Prostate gland (tissue), 2 donors: ENCODE data around the gene MBLAC1. TPM values are rescaled to one million over a fixed set of nuclear protein-coding genes. Genes with fewer than 3 reads are reported as not detected.

ENCODE experiments used
- DNase-seq: peaks from one replicate; pipeline ENCODE4 v3.0.0-alpha.2; 2019; ENCODE audit warnings: low spot score
- H3K27ac ChIP-seq, 2 donors: fragments of 200-600 bp; sonication (generic); 2 replicates each; pipeline ENCODE4 v1.5.1; 2017 to 2019
- H3K27me3 ChIP-seq: fragments of 200-600 bp; sonication (generic); replicated peaks from 2 replicates; pipeline ENCODE4 v1.5.1; 2019; ENCODE audit not compliant: insufficient read depth
- H3K36me3 ChIP-seq, 2 donors: fragments of 200-600 bp; sonication (generic); 1 replicate in 1 of 2; 2 replicates in 1 of 2; pipeline versions ENCODE4 v1.5.1 to v1.8.1; 2017 to 2019
- H3K4me1 ChIP-seq: fragments of 200-600 bp; sonication (generic); replicated peaks from 2 replicates; pipeline ENCODE4 v1.5.1; 2019
- H3K4me3 ChIP-seq, 2 donors: fragments of 200-600 bp; sonication (generic); 2 replicates each; pipeline ENCODE4 v1.5.1; 2017 to 2019
- H3K9me3 ChIP-seq: fragments of 200-600 bp; sonication (generic); 2 replicates; pipeline ENCODE4 v1.5.1; 2017
- POLR2A ChIP-seq: fragments of 450-650 bp; IDR thresholded peaks from one replicate; pipeline ENCODE4 v1.6.1; 2016; ENCODE audit warnings: antibody characterized with exemption, mild to moderate bottlenecking
- POLR2AphosphoS5 ChIP-seq: sonication (generic); formaldehyde crosslinking; IDR thresholded peaks from one replicate; pipeline ENCODE4 v1.6.1; 2017; ENCODE audit warnings: antibody characterized with exemption
- WGBS: methylation state at CpG from one replicate; pipeline ENCODE4 v1.1.5; 2018; 5-methylcytosine and 5-hydroxymethylcytosine counted together
- intact Hi-C: fragments of 100-400 bp; cut with DNase I; formaldehyde crosslinking; loops from one replicate; pipeline ENCODE4 v1.14.2; 2022
- total RNA-seq, 2 donors: library from RNA; depleted of rRNA; stranded (reverse); fragments of >200 nt; gene quantifications; one replicate each; pipeline ENCODE4 v1.1.0, GENCODE V29; 2016
- TF ChIP-seq, protein P1 (sequence below), 4 experiments: fragments of 200-600 bp in 2 of 4; fragments of 450-650 bp in 2 of 4; sonication (generic) in 2 of 4; IDR thresholded peaks; 1 replicate in 3 of 4; 2 replicates in 1 of 4; pipeline ENCODE4 v1.5.1; 2016 to 2019; ENCODE audit warnings: antibody characterized with exemption in 4 of 4, mild to moderate bottlenecking in 2 of 4, moderate library complexity in 2 of 4

MBLAC1 gene
- total RNA-seq, 2 donors from 2014 or later, result 4.4 to 6.1 TPM

GRCh38 chr7:100152937-100153666 lies 26.3 kb downstream of the MBLAC1 start:
- DNase-seq, result no peak
- no peaks in the 10 kb centered on the region for H3K27me3 ChIP-seq
- H3K9me3 ChIP-seq, result no peaks in the 10 kb centered on the region
- no peak overlapping the region for H3K4me3 ChIP-seq
- intact Hi-C loops, result no loop called here
- peaks cover 5% of the 10 kb centered on the region for H3K4me1 ChIP-seq
- peaks cover 0 to 4% of the 10 kb centered on the region in 2 donors for H3K36me3 ChIP-seq
- no peak overlapping the region for H3K27ac ChIP-seq
- TF ChIP-seq POLR2AphosphoS5, result no peak
- 87% methylated on average over 18 of the region's 18 CpGs for WGBS

DNA sequence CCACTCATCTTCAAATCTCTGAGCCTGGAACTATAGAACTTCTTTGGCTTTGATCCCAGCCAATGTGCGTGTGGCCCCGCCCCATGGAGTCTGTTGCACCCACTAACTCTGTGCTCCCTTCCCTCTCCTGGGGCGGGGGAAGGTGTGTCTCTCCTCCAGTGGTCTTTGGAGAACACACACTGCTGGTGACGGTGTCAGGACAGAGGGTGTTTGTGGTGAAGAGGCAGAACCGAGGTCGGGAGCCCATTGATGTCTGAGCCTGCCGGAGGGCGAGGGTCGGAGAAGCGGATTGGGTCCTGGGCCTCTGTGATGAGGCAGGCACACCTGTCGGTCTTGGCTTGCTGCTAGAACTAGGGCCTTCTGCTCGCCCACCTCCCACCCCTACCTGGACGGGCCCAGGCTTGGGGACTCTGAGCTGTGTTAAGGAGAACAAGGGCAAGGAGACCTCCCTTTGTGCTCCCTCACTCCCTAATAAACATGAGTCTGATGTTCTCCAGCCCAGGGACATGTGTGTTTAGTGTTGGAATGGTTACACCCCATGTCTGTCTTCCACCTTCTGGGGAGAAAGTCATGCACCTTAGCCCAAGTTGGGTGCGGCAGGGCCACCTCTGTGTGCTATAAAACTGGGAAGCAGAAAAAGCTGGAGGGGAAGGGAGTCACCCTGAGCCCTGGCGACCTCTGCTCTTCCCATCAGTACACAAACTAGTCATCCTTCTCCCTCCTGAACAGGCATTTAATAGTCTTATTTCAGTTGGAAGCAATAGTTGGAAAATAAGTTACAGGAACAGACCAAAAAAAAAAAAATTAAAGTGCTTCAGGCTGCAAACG lies 27.2 kb downstream of the MBLAC1 start:
- Histone ChIP-seq H3K27me3 (no peaks in the 10 kb centered on the region), H3K4me1 (peaks cover 5% of the 10 kb centered on the region), H3K27ac (no peak overlapping the region), H3K4me3 (no peak overlapping the region), H3K9me3 (no peaks in the 10 kb centered on the region), H3K36me3 (peaks cover 0 to 4% of the 10 kb centered on the region in 2 donors)
- 72% methylated on average over 16 of the region's 16 CpGs for WGBS
- intact Hi-C loops, result no loop called here
- TF ChIP-seq, protein P1, sequence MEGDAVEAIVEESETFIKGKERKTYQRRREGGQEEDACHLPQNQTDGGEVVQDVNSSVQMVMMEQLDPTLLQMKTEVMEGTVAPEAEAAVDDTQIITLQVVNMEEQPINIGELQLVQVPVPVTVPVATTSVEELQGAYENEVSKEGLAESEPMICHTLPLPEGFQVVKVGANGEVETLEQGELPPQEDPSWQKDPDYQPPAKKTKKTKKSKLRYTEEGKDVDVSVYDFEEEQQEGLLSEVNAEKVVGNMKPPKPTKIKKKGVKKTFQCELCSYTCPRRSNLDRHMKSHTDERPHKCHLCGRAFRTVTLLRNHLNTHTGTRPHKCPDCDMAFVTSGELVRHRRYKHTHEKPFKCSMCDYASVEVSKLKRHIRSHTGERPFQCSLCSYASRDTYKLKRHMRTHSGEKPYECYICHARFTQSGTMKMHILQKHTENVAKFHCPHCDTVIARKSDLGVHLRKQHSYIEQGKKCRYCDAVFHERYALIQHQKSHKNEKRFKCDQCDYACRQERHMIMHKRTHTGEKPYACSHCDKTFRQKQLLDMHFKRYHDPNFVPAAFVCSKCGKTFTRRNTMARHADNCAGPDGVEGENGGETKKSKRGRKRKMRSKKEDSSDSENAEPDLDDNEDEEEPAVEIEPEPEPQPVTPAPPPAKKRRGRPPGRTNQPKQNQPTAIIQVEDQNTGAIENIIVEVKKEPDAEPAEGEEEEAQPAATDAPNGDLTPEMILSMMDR (IDR thresholded peaks at IDR 0.05), result no peak
- TF ChIP-seq POLR2AphosphoS5, result no peak
- TF ChIP-seq POLR2A, result no peak
- no peak for DNase-seq

GRCh38 chr7:100154651-100155491 lies 28.1 kb downstream of the MBLAC1 start:
- 71% methylated on average over 26 of the region's 30 CpGs for WGBS
- Histone ChIP-seq H3K27me3 (no peaks in the 10 kb centered on the region), H3K27ac (no peak overlapping the region), H3K4me1 (peaks cover 4% of the 10 kb centered on the region), H3K9me3 (no peaks in the 10 kb centered on the region), H3K4me3 (no peak overlapping the region), H3K36me3 (peaks cover 0 to 4% of the 10 kb centered on the region in 2 donors)
- TF ChIP-seq, protein P1 (IDR thresholded peaks at IDR 0.05), result no peak
- TF ChIP-seq POLR2A (no peak), POLR2AphosphoS5 (no peak)
- no peak for DNase-seq
- intact Hi-C loops, result no loop called here

- H3K36me3 ChIP-seq, result peaks cover 0 to 4% of the 10 kb centered on the region in 2 donors
- DNase-seq, result no peak
- H3K4me1 ChIP-seq, result no peaks in the 10 kb centered on the region
- TF ChIP-seq, protein P1 (IDR thresholded peaks at IDR 0.05), result no peak
- no peaks in the 10 kb centered on the region for H3K9me3 ChIP-seq
- H3K27me3 ChIP-seq, result no peaks in the 10 kb centered on the region
- H3K4me3 ChIP-seq, result no peak overlapping the region
- no peak overlapping the region for H3K27ac ChIP-seq
- 82% methylated on average over 20 of the region's 20 CpGs for WGBS
- intact Hi-C loops, result no loop called here
These were observed 29.0 kb downstream of the MBLAC1 start for GRCh38 chr7:100155553-100156317.
